ENCODE results near the gene KLHL18. TPM values are rescaled to one million over a fixed set of nuclear protein-coding genes. Genes with fewer than 3 reads are reported as not detected.

KLHL18 gene
- total RNA-seq, 1 experiment from 2014 or later = 28.6 TPM

DNA sequence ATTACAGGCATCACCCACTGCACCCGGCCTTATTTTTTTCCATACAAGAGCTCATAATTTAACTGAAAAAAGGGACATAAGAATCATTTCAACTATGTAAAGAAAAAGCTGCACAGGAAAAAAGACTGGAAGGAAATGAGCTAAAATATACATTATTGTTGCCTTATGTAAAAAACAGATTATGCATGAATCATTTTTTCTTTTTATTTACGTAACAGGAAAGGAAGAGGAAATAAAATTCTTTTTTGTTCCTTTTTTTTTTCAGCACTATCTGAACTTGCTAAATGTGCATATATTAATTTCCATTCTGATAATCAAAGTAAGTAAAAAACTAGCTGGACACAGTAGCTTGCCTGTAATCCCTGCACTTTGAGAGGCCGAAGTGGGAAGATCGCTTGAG is 12.2 kb upstream of the KLHL18 start:
- peaks cover 6% of the 10 kb centered on the region; the same call in 1 of the 2 replicates for H3K36me3 ChIP-seq (ENCODE audit: low read depth, low read length)
- TF ChIP-seq EZH2phosphoT487 (IDR thresholded peaks at IDR 0.05; ENCODE audit: borderline replicate concordance, low read length) (no peak), EZH2 (IDR thresholded peaks at IDR 0.05; ENCODE audit: low read length, unreplicated experiment) (no peak)
- TF ChIP-seq, protein P1, sequence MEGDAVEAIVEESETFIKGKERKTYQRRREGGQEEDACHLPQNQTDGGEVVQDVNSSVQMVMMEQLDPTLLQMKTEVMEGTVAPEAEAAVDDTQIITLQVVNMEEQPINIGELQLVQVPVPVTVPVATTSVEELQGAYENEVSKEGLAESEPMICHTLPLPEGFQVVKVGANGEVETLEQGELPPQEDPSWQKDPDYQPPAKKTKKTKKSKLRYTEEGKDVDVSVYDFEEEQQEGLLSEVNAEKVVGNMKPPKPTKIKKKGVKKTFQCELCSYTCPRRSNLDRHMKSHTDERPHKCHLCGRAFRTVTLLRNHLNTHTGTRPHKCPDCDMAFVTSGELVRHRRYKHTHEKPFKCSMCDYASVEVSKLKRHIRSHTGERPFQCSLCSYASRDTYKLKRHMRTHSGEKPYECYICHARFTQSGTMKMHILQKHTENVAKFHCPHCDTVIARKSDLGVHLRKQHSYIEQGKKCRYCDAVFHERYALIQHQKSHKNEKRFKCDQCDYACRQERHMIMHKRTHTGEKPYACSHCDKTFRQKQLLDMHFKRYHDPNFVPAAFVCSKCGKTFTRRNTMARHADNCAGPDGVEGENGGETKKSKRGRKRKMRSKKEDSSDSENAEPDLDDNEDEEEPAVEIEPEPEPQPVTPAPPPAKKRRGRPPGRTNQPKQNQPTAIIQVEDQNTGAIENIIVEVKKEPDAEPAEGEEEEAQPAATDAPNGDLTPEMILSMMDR (conservative IDR thresholded peaks at IDR 0.05; ENCODE audit: low read depth, low read length) = no peak
- peaks cover 10% of the 10 kb centered on the region; the same call in 1 of the 2 replicates for H3K4me1 ChIP-seq (ENCODE audit: insufficient read depth, low read length)
- H3F3A ChIP-seq (ENCODE audit: low read length, unreplicated experiment) = no peaks in the 10 kb centered on the region
- no peak overlapping the region for H3K27ac ChIP-seq (ENCODE audit: low read length)
- ChIA-PET POLR2A (ENCODE audit: unreplicated experiment) (interaction anchor here (0.6 to 0.7 kb wide), 3 partner anchors 11 to 43 kb away, joined by 3 to 22 read pairs (median 5); no protein-coding TSS in a partner anchor), CTCF (no interaction called here)
- no peak overlapping the region for H3K4me3 ChIP-seq (ENCODE audit: low read length)
- no peak for ATAC-seq
- no peak overlapping the region for H2AFZ ChIP-seq (ENCODE audit: low read length)
- H4K20me1 ChIP-seq (ENCODE audit: low read length) = no peaks in the 10 kb centered on the region
- no peaks in the 10 kb centered on the region for H3K79me2 ChIP-seq (ENCODE audit: low read length)
- no peak overlapping the region for H3K4me2 ChIP-seq (ENCODE audit: low read length)
- no peaks in the 10 kb centered on the region for H3K9me2 ChIP-seq (replicated peaks; ENCODE audit: low read length)
- H3K27me3 ChIP-seq (ENCODE audit: low read length) = no peaks in the 10 kb centered on the region
- DNase-seq = no peak
- no TSS peak for BruUV-seq (replicated peaks)
- intact Hi-C loops (cut with micrococcal nuclease) = no loop called here
- H3K9ac ChIP-seq (ENCODE audit: low read length) = no peak overlapping the region
- H3K9me3 ChIP-seq (ENCODE audit: low read length) = no peaks in the 10 kb centered on the region

DNA sequence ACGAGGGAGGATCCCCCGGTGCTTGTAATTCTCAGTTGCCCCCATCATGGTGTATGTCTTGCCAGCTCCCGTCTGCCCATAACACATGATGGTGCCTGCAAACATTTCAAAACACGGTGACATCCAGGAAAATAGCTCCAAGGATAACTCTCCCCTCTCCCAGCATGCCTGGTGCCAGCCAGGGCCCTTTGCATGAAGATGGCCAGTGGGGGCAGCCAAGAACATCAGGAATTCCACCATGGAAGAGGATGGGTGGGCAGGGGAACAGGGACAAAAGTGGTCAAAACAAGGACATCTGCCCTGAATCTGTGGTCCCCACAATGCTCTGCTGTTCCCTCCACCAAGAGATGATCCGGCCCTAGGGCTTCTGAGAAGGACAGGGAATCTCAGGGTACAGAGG is 9.2 kb upstream of the KLHL18 start:
- ChIA-PET POLR2A (ENCODE audit: unreplicated experiment) (no interaction called here), CTCF (interaction anchor here (0.5 to 0.6 kb wide), 2 partner anchors 17 to 98 kb away, joined by 3 to 4 read pairs; no protein-coding TSS in a partner anchor)
- Histone ChIP-seq H3F3A (ENCODE audit: low read length, unreplicated experiment) (no peaks in the 10 kb centered on the region), H3K27me3 (ENCODE audit: low read length) (no peaks in the 10 kb centered on the region), H3K36me3 (ENCODE audit: low read depth, low read length) (peaks cover 9% of the 10 kb centered on the region; the same call in 1 of the 2 replicates), H3K79me2 (ENCODE audit: low read length) (no peaks in the 10 kb centered on the region), H3K9me2 (replicated peaks; ENCODE audit: low read length) (no peaks in the 10 kb centered on the region), H3K4me3 (ENCODE audit: low read length) (no peak overlapping the region), H3K4me1 (ENCODE audit: insufficient read depth, low read length) (no peaks in the 10 kb centered on the region), H3K9me3 (ENCODE audit: low read length) (no peaks in the 10 kb centered on the region), H3K27ac (ENCODE audit: low read length) (no peak overlapping the region), H4K20me1 (ENCODE audit: low read length) (no peaks in the 10 kb centered on the region), H3K9ac (ENCODE audit: low read length) (no peak overlapping the region), H2AFZ (ENCODE audit: low read length) (no peak overlapping the region), H3K4me2 (ENCODE audit: low read length) (no peak overlapping the region)
- intact Hi-C loops (cut with micrococcal nuclease) = no loop called here
- no peak for DNase-seq
- BruUV-seq (replicated peaks) = no TSS peak
- no peak for ATAC-seq
- TF ChIP-seq, protein P1 (conservative IDR thresholded peaks at IDR 0.05; ENCODE audit: low read depth, low read length) = no peak; the same call in 1 of the 2 replicates
- TF ChIP-seq EZH2phosphoT487 (IDR thresholded peaks at IDR 0.05; ENCODE audit: borderline replicate concordance, low read length) = no peak
- no peak for TF ChIP-seq EZH2 (IDR thresholded peaks at IDR 0.05; ENCODE audit: low read length, unreplicated experiment)

DNA sequence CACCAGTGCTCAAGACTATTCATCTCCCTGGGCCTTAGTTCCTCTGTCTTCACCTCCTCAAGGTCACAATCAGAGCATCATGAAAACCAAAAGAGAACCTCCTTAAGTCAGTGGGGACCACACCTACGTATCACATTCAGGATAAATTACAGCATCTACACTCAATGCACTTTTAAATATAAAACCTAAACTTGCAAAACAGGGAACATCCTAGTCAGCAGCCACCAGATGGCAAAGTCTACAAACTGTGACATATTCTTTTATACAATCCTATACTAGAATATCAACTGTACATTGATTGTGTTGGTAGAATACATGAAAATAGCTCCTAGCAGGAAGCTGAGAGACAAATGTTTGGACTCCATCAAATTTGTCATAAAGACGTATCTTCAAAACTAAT is 8.1 kb upstream of the KLHL18 start:
- no peak overlapping the region for H3K9ac ChIP-seq (ENCODE audit: low read length)
- POLR2A ChIA-PET (ENCODE audit: unreplicated experiment) = no interaction called here
- no peak overlapping the region for H3K4me2 ChIP-seq (ENCODE audit: low read length)
- TF ChIP-seq, protein P1 (conservative IDR thresholded peaks at IDR 0.05; ENCODE audit: low read depth, low read length) = no peak; the same call in 1 of the 2 replicates
- TF ChIP-seq EZH2phosphoT487 (IDR thresholded peaks at IDR 0.05; ENCODE audit: borderline replicate concordance, low read length) = no peak
- TF ChIP-seq EZH2 (IDR thresholded peaks at IDR 0.05; ENCODE audit: low read length, unreplicated experiment) = no peak
- no peaks in the 10 kb centered on the region for H3K27me3 ChIP-seq (ENCODE audit: low read length)
- H3K27ac ChIP-seq (ENCODE audit: low read length) = no peak overlapping the region
- peaks cover 9% of the 10 kb centered on the region; the same call in 1 of the 2 replicates for H3K36me3 ChIP-seq (ENCODE audit: low read depth, low read length)
- H3K4me3 ChIP-seq (ENCODE audit: low read length) = no peak overlapping the region
- no peaks in the 10 kb centered on the region for H3K4me1 ChIP-seq (ENCODE audit: insufficient read depth, low read length)
- no TSS peak for BruUV-seq (replicated peaks)
- CTCF ChIA-PET = no interaction called here
- intact Hi-C loops (cut with micrococcal nuclease) = no loop called here
- H3F3A ChIP-seq (ENCODE audit: low read length, unreplicated experiment) = no peaks in the 10 kb centered on the region
- no peaks in the 10 kb centered on the region for H3K79me2 ChIP-seq (ENCODE audit: low read length)
- H4K20me1 ChIP-seq (ENCODE audit: low read length) = no peaks in the 10 kb centered on the region
- no peak for DNase-seq
- H3K9me3 ChIP-seq (ENCODE audit: low read length) = no peaks in the 10 kb centered on the region
- no peak overlapping the region for H2AFZ ChIP-seq (ENCODE audit: low read length)
- no peaks in the 10 kb centered on the region for H3K9me2 ChIP-seq (replicated peaks; ENCODE audit: low read length)
- ATAC-seq = no peak

All from PC-3 (cell line).